Natural killer cell (primary cell): ENCODE data around the gene TLCD1. TPM values are rescaled to one million over a fixed set of nuclear protein-coding genes. Genes with fewer than 3 reads are reported as not detected.

Experiments
- ATAC-seq, 3 donors: fragments of 150-1000 bp in 2 of 3; fragments of 200-7000 bp in 1 of 3; cut with Tn5 transposase; 1 replicate in 1 of 3; 2 replicates in 2 of 3; pipeline ENCODE4 v1.10.0; 2021; ENCODE audit warnings: mild to moderate bottlenecking in 2 of 3, moderate library complexity in 2 of 3
- DNase-seq, 2 donors: peaks; one replicate each; pipeline versions ENCODE4 v3.0.0 to v3.0.0-alpha.2; 2013 to 2021; ENCODE audit warnings: mixed read lengths in 1 of 2
- H3K27ac ChIP-seq: one replicate; pipeline ENCODE4 v1.5.1; 2013; ENCODE audit warnings: mild to moderate bottlenecking, low read length
- H3K27me3 ChIP-seq: one replicate; pipeline ENCODE4 v1.6.1; 2013; ENCODE audit warnings: low read length; ENCODE audit not compliant: control insufficient read depth, insufficient read depth
- H3K36me3 ChIP-seq: one replicate; pipeline ENCODE4 v1.6.1; 2013; ENCODE audit warnings: low read length; ENCODE audit not compliant: control insufficient read depth, insufficient read depth
- H3K4me1 ChIP-seq: one replicate; pipeline ENCODE4 v1.6.1; 2013; ENCODE audit warnings: low read length; ENCODE audit not compliant: control insufficient read depth, insufficient read depth
- H3K4me3 ChIP-seq: one replicate; pipeline ENCODE4 v1.5.1; 2013; ENCODE audit warnings: low read length
- H3K9me3 ChIP-seq: one replicate; pipeline ENCODE4 v1.6.1; 2013; ENCODE audit warnings: low read length; ENCODE audit not compliant: control insufficient read depth, insufficient read depth
- H3K27ac Mint-ChIP-seq, 2 donors: one replicate each; pipeline ENCODE4 v1.8.0; 2022; ENCODE audit warnings: mild to moderate bottlenecking in 2 of 2, mixed read lengths in 2 of 2, moderate library complexity in 1 of 2
- H3K27me3 Mint-ChIP-seq, 2 donors: one replicate each; pipeline ENCODE4 v1.8.0; 2022; ENCODE audit warnings: low read depth in 2 of 2, mixed read lengths in 2 of 2
- H3K36me3 Mint-ChIP-seq: one replicate; pipeline ENCODE4 v1.8.0; 2022; ENCODE audit warnings: mixed read lengths
- H3K4me1 Mint-ChIP-seq, 2 donors: one replicate each; pipeline ENCODE4 v1.8.0; 2022; ENCODE audit warnings: mixed read lengths in 2 of 2
- H3K4me3 Mint-ChIP-seq: one replicate; pipeline ENCODE4 v1.8.0; 2022; ENCODE audit warnings: mild to moderate bottlenecking, moderate library complexity, mixed read lengths
- H3K9me3 Mint-ChIP-seq, 2 donors: one replicate each; pipeline ENCODE4 v1.8.0; 2022; ENCODE audit warnings: mixed read lengths in 2 of 2
- WGBS: methylation state at CpG from one replicate; pipeline ENCODE4 v1.1.7; 2013; ENCODE audit warnings: missing lambda C conversion rate; ENCODE audit not compliant: insufficient coverage; 5-methylcytosine and 5-hydroxymethylcytosine counted together
- intact Hi-C: fragments of 100-400 bp; cut with micrococcal nuclease; formaldehyde crosslinking; loops from one replicate; pipeline ENCODE4 v1.14.2; 2022
- total RNA-seq, 4 donors: library from RNA; stranded (reverse); fragments of 120-200 nt in 1 of 4; gene quantifications; one replicate each; pipeline versions ENCODE4 v1.2.3 to v1.2.4, GENCODE V29; 2013 to 2022
- TF ChIP-seq, protein P1 (sequence below): fragments of 200-600 bp; IDR thresholded peaks from one replicate; pipeline ENCODE4 v1.8.0; 2022; ENCODE audit warnings: antibody characterized with exemption

The TLCD1 gene
- total RNA-seq, 3 donors from 2014 or later (not counting 1 experiment from before 2014, with no cell fraction given), result 1.0 TPM; not detected in 2

DNA sequence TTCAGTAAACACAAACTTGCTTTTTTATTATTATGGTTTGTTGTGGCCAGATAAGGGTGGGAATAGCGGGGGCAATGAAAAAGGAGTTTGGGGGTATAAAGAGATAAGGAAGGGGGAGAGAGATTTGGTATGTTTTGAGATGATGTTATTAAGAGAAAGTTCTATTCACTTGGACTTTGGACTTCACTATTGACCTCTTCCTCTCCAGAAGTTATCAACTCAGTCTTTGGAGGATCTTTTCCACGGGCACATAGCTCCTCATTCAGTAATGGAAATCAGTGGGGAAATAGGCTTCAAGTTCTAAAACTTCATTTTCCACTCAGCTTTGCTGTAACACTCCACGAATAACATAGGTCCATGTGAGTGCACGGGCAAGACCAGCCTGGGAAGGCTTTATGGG, 37.6 kb downstream of the TLCD1 start:
- H3K4me3 ChIP-seq, result no peak overlapping the region
- H3K27ac Mint-ChIP-seq, result peak overlapping the region in 1 of 2 donors; percentile 44
- intact Hi-C loops, result no loop called here
- no peaks in the 10 kb centered on the region for H3K9me3 Mint-ChIP-seq
- H3K27ac ChIP-seq, result no peak overlapping the region
- no peaks in the 10 kb centered on the region for H3K27me3 Mint-ChIP-seq
- 100% methylated on average over 2 of the region's 4 CpGs for WGBS
- peaks cover 73% of the 10 kb centered on the region for H3K36me3 ChIP-seq
- H3K27me3 ChIP-seq, result no peaks in the 10 kb centered on the region
- H3K36me3 Mint-ChIP-seq, result peaks cover 14% of the 10 kb centered on the region
- DNase-seq, result no peak
- no peak for ATAC-seq
- TF ChIP-seq, protein P1, sequence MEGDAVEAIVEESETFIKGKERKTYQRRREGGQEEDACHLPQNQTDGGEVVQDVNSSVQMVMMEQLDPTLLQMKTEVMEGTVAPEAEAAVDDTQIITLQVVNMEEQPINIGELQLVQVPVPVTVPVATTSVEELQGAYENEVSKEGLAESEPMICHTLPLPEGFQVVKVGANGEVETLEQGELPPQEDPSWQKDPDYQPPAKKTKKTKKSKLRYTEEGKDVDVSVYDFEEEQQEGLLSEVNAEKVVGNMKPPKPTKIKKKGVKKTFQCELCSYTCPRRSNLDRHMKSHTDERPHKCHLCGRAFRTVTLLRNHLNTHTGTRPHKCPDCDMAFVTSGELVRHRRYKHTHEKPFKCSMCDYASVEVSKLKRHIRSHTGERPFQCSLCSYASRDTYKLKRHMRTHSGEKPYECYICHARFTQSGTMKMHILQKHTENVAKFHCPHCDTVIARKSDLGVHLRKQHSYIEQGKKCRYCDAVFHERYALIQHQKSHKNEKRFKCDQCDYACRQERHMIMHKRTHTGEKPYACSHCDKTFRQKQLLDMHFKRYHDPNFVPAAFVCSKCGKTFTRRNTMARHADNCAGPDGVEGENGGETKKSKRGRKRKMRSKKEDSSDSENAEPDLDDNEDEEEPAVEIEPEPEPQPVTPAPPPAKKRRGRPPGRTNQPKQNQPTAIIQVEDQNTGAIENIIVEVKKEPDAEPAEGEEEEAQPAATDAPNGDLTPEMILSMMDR, result no peak
- H3K4me1 Mint-ChIP-seq, result no peaks in the 10 kb centered on the region
- no peaks in the 10 kb centered on the region for H3K4me1 ChIP-seq
- H3K9me3 ChIP-seq, result no peaks in the 10 kb centered on the region
- H3K4me3 Mint-ChIP-seq, result no peak overlapping the region

DNA sequence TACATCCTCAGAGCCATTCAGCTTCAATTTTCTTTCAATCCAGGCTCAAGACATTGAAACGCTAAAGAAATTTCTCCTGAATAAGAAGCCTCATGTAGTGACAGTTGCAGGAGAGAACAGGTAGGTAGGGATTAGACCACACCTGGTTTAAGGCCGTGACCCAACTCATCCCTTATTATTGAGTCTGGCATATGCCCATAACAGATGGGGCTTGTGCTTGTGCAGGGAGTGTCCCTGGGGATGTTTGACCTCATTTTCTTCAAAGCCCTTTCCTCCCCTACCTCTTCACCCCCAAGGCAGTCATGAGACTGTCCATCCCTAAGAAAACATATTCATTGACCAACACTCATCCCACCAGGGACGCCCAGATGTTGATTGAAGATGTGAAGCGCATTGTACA, 39.7 kb downstream of the TLCD1 start:
- intact Hi-C loops, result no loop called here

DNA sequence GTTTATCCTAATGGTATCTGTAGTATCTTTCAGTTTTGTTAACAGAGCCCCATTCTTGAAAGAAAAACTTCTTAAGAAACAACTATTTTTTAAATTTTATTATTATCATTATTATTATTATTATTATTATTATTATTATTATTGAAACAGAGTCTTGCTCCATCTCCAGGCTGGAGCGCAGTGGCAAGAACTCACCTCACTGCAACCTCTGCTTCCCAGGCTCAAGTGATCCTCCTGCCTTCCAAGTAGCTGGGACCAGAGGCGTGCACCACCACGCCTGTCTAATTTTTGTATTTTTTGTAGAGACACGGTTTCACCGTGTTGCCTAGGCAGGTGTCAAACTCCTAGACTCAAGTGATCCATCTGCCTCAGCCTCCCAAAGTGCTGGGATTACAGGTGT, 40.7 kb downstream of the TLCD1 start:
- WGBS, result 95% methylated on average over 5 of the region's 5 CpGs
- Mint-ChIP-seq H3K9me3 (no peaks in the 10 kb centered on the region), H3K4me1 (no peaks in the 10 kb centered on the region), H3K27ac (no peak overlapping the region), H3K36me3 (peaks cover 14% of the 10 kb centered on the region), H3K4me3 (no peak overlapping the region), H3K27me3 (no peaks in the 10 kb centered on the region)
- no peak for DNase-seq
- no peaks in the 10 kb centered on the region for H3K4me1 ChIP-seq
- peaks cover 92% of the 10 kb centered on the region for H3K36me3 ChIP-seq
- no peak overlapping the region for H3K27ac ChIP-seq
- no peaks in the 10 kb centered on the region for H3K9me3 ChIP-seq
- intact Hi-C loops, result no loop called here
- no peak for ATAC-seq
- H3K4me3 ChIP-seq, result no peak overlapping the region
- no peaks in the 10 kb centered on the region for H3K27me3 ChIP-seq
- TF ChIP-seq, protein P1, result no peak

More for the DNA sequence above, 39.7 kb downstream of the TLCD1 start:
- Mint-ChIP-seq H3K36me3 (peaks cover 14% of the 10 kb centered on the region), H3K27ac (no peak overlapping the region), H3K4me1 (no peaks in the 10 kb centered on the region), H3K9me3 (no peaks in the 10 kb centered on the region), H3K27me3 (no peaks in the 10 kb centered on the region), H3K4me3 (no peak overlapping the region)
- DNase-seq (no peak), ATAC-seq (no peak)
- WGBS, result 100% methylated on average over 2 of the region's 4 CpGs
- TF ChIP-seq, protein P1, result no peak
- no peaks in the 10 kb centered on the region for H3K27me3 ChIP-seq
- no peak overlapping the region for H3K27ac ChIP-seq
- H3K36me3 ChIP-seq, result peaks cover 92% of the 10 kb centered on the region
- no peaks in the 10 kb centered on the region for H3K9me3 ChIP-seq
- no peak overlapping the region for H3K4me3 ChIP-seq
- no peaks in the 10 kb centered on the region for H3K4me1 ChIP-seq

DNA sequence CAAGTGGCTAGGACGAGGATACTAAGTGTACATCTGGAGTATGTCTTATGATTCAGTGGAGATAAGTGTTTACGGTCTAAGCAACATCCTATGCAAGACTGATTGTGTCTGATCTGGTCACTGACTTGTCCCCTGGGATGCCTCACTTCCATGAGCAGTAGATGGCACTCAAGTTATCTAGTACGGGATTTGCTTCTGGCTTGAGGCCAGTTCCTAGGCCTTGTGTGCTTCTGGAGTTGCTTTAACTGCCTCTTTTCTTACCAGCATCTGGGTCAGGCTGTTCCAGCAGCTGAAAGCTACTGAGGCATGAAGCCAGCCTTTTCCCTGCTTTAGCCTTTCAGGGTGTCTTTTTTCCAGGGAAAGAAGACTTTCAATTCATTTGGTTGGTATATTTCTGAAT, 41.1 kb downstream of the TLCD1 start:
- no peaks in the 10 kb centered on the region for H3K4me1 Mint-ChIP-seq
- WGBS, result 95% methylated on average over 3 of the region's 3 CpGs
- ATAC-seq, result no peak

More for the DNA sequence above, 41.1 kb downstream of the TLCD1 start:
- no peaks in the 10 kb centered on the region for H3K4me1 ChIP-seq
- no peak overlapping the region for H3K4me3 ChIP-seq
- intact Hi-C loops, result no loop called here
- Mint-ChIP-seq H3K27me3 (no peaks in the 10 kb centered on the region), H3K36me3 (peaks cover 14% of the 10 kb centered on the region), H3K9me3 (no peaks in the 10 kb centered on the region), H3K27ac (no peak overlapping the region), H3K4me3 (no peak overlapping the region)
- TF ChIP-seq, protein P1, result no peak
- peaks cover 88% of the 10 kb centered on the region for H3K36me3 ChIP-seq
- no peaks in the 10 kb centered on the region for H3K9me3 ChIP-seq
- no peaks in the 10 kb centered on the region for H3K27me3 ChIP-seq
- no peak overlapping the region for H3K27ac ChIP-seq
- DNase-seq, result no peak
